Activated T-cell treated with anti-CD3 and anti-CD28 coated beads, Interleukin-2, amount 50 U/mL, for 4 hours (primary cell): ENCODE data around the gene SORCS3. TPM values are rescaled to one million over a fixed set of nuclear protein-coding genes. Genes with fewer than 3 reads are reported as not detected.

Experiments used
- ATAC-seq, 2 donors: fragments of 200-7000 bp; cut with Tn5 transposase; one replicate each; pipeline ENCODE4 v1.10.0; 2021
- DNase-seq: peaks from one replicate; pipeline ENCODE4 v3.0.0-alpha.2; 2020
- H3K27me3 Mint-ChIP-seq: one replicate; pipeline ENCODE4 v1.8.0; 2021; ENCODE audit warnings: low read depth, mixed read lengths
- H3K36me3 Mint-ChIP-seq: one replicate; pipeline ENCODE4 v1.8.0; 2022; ENCODE audit warnings: mixed read lengths; ENCODE audit not compliant: insufficient read depth
- H3K4me1 Mint-ChIP-seq: one replicate; pipeline ENCODE4 v1.8.0; 2021; ENCODE audit warnings: low read depth, mixed read lengths
- H3K4me3 Mint-ChIP-seq: one replicate; pipeline ENCODE4 v1.8.0; 2021; ENCODE audit warnings: mild to moderate bottlenecking, moderate library complexity, mixed read lengths
- H3K9me3 Mint-ChIP-seq: one replicate; pipeline ENCODE4 v1.8.0; 2021; ENCODE audit warnings: mixed read lengths
- total RNA-seq, 3 donors: library from RNA; stranded (reverse); gene quantifications; one replicate each; pipeline ENCODE4 v1.2.1, GENCODE V29; 2021

Gene SORCS3
- total RNA-seq, 3 donors from 2014 or later = not detected

DNA sequence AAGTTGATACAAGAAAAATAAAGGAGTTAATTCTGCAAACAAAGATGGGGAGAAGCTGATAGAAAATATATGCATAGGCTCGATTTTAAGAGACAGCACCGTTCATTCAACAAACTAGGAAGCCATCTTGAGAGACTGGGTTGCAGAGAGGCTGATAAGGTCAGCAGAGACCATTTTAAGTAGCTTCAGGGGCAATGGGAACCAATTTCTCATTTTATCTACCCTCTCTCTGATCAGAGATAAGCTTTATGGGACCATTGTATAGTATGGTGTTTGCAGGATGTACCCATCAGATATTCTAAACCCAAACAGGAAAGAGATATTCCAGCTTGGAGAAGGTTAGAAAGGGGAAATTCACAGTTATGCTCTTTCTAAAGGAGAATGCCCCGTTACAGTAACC is 499.5 kb downstream of the SORCS3 start:
- Mint-ChIP-seq H3K36me3 (no peaks in the 10 kb centered on the region), H3K27me3 (no peaks in the 10 kb centered on the region)
- ATAC-seq = no peak

GRCh38 chr10:105145711-105146110 is 504.6 kb downstream of the SORCS3 start:
- Mint-ChIP-seq H3K36me3 (no peaks in the 10 kb centered on the region), H3K4me1 (no peaks in the 10 kb centered on the region), H3K27me3 (no peaks in the 10 kb centered on the region), H3K9me3 (no peaks in the 10 kb centered on the region), H3K4me3 (no peak overlapping the region)
- DNase-seq = no peak
- no peak for ATAC-seq

More for the DNA sequence above, 499.5 kb downstream of the SORCS3 start:
- Mint-ChIP-seq H3K4me3 (no peak overlapping the region), H3K4me1 (no peaks in the 10 kb centered on the region), H3K9me3 (no peaks in the 10 kb centered on the region)
- DNase-seq = no peak

DNA sequence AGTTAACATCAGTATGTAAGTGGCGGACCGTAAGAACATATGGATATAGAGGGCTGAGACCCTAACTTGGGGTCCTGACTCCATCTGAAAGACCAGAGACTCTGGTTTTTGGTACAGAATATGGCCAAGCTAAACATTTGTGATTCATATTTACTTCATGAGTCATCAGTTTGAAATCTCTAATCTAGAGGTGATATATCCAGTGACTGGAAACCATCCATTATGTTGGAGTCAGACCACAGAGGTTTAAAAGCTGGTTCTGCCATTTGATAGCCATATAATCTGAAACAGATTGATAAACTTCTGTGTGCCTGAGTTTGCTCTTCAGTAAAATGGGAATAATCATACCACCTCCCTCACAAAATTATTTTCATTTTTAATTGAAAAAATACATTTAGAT is 505.3 kb downstream of the SORCS3 start:
- Mint-ChIP-seq H3K9me3 (no peaks in the 10 kb centered on the region), H3K27me3 (no peaks in the 10 kb centered on the region), H3K36me3 (no peaks in the 10 kb centered on the region), H3K4me3 (no peak overlapping the region), H3K4me1 (no peaks in the 10 kb centered on the region)
- DNase-seq (no peak), ATAC-seq (no peak)

DNA sequence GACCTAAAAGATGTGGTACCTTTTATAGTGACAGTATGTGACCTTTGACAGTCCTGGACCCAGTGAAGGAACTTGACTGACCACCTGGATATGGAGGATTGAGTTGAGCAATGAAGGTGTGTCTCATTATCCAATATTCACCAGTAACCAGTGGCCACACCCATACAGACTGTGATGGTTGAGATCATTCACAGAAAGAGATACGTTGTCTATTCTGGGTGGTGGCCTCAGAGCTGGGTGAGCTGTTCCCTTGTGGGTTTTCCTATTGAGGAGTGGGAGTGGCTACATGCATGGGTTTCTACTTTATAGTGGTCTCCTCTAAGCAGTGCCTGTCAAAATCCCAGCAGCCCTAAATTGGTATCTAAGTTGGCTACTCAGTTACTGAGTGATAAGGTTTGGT is 507.4 kb downstream of the SORCS3 start:
- no peaks in the 10 kb centered on the region for H3K36me3 Mint-ChIP-seq
- no peaks in the 10 kb centered on the region for H3K4me1 Mint-ChIP-seq
- H3K9me3 Mint-ChIP-seq = no peaks in the 10 kb centered on the region
- H3K27me3 Mint-ChIP-seq = no peaks in the 10 kb centered on the region
- ATAC-seq (no peak), DNase-seq (no peak)
- no peak overlapping the region for H3K4me3 Mint-ChIP-seq

DNA sequence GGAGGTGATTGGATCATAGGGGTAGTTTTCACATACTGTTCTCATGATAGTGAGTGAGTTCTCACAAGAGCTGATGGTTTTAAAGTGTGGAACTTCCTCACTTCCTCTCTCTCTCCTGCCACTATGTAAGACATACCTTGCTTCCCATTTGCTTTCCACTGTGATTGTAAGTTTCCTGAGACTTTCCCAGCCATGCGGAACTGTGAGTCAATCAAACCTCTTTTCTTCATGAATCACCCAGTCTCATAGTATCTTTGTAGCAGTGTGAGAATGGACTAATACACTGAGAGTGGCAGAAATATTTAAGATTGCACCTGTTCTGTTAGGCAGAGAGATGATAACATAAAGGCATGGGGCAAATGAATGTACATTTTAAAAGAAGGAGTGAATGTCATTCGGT is 507.8 kb downstream of the SORCS3 start:
- H3K4me1 Mint-ChIP-seq = no peaks in the 10 kb centered on the region
- H3K36me3 Mint-ChIP-seq = no peaks in the 10 kb centered on the region
- no peak for DNase-seq
- no peak overlapping the region for H3K4me3 Mint-ChIP-seq
- ATAC-seq = no peak
- no peaks in the 10 kb centered on the region for H3K27me3 Mint-ChIP-seq
- H3K9me3 Mint-ChIP-seq = no peaks in the 10 kb centered on the region

DNA sequence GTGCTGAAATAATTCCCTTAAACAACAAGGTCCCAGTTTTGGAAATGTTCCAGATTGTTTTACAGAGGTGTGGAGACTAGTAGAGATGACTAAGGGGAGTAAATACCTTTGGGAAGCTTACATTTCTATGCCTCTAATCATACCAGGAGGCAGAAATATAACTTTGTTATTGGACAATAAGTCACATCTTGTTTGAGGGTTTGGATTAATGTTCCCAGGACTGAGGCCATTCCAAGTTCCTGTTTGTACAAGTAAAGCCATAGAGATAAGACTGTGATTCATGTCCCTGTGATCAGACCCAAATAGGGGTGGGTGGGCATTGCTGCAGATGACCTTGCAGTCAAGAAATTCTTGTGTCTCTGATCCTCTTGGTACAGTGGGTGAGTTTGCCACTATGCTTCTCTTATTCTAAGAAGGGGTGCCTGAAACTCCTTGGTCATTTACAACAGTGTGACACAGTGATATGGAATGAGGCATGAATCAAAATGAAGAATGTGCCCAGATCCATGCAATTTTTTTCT is 508.3 kb downstream of the SORCS3 start:
- no peaks in the 10 kb centered on the region for H3K9me3 Mint-ChIP-seq
- ATAC-seq = no peak
- H3K36me3 Mint-ChIP-seq = no peaks in the 10 kb centered on the region
- DNase-seq = no peak
- no peaks in the 10 kb centered on the region for H3K4me1 Mint-ChIP-seq
- H3K27me3 Mint-ChIP-seq = no peaks in the 10 kb centered on the region
- no peak overlapping the region for H3K4me3 Mint-ChIP-seq

DNA sequence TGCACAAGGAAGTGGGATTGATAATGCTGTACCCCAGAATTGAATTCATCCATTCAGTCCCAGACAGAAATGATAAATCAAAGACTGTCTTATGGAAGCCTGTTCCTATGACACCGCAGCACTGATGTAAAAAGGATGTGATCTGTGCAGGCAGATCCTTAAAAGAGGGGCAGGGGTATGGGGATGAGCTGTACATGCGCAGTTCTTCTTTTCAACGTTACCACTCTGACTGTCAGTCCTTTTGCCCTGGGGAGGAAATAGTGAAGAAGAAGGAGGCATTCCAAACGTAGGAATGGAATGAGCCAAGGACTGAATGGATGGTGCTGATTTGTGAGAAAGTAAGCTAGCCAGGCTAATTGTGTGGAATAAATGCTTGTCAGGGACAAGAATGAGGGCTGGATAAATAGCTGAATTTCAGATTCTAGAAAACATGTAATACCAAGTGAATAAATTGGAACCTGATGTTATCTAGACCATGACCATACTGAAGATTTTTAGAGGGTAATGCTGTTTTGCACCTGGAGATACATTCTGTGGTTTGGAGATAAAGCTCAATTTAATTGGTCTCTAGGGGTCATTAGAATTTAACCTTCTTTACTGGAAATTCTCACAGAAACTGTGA is 509.3 kb downstream of the SORCS3 start:
- H3K4me1 Mint-ChIP-seq = no peaks in the 10 kb centered on the region
- no peaks in the 10 kb centered on the region for H3K36me3 Mint-ChIP-seq
- H3K9me3 Mint-ChIP-seq = no peaks in the 10 kb centered on the region
- ATAC-seq = no peak
- no peaks in the 10 kb centered on the region for H3K27me3 Mint-ChIP-seq
- H3K4me3 Mint-ChIP-seq = no peak overlapping the region
- DNase-seq = no peak

GRCh38 chr10:105154736-105155135 is 513.6 kb downstream of the SORCS3 start:
- Mint-ChIP-seq H3K4me1 (no peaks in the 10 kb centered on the region), H3K27me3 (no peaks in the 10 kb centered on the region), H3K9me3 (no peaks in the 10 kb centered on the region), H3K4me3 (no peak overlapping the region), H3K36me3 (no peaks in the 10 kb centered on the region)
- ATAC-seq (no peak), DNase-seq (no peak)

DNA sequence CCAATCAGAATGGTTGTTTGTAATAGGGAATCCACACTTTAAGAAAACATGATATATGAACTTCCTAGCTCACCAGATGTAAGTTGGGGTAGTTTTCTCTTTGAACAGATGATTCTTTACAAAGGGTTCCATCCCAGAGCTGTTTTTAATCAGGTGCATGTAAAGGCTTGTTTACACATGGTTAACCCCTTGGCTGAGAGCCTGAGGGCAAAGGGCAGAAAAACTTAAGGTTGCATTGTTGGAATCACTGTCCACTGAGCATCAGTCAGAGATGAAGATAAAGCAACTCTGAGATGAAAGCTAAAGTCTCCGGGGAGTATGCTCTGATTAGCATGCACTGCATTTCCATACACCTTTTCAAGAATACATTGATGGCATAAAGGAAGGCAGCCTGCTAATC is 518.2 kb downstream of the SORCS3 start:
- Mint-ChIP-seq H3K4me1 (no peaks in the 10 kb centered on the region), H3K27me3 (no peaks in the 10 kb centered on the region), H3K36me3 (no peaks in the 10 kb centered on the region), H3K4me3 (no peak overlapping the region), H3K9me3 (no peaks in the 10 kb centered on the region)
- no peak for DNase-seq
- no peak for ATAC-seq

GRCh38 chr10:105161149-105161548 is 520.1 kb downstream of the SORCS3 start:
- H3K4me3 Mint-ChIP-seq = no peak overlapping the region
- DNase-seq (no peak), ATAC-seq (no peak)
- H3K27me3 Mint-ChIP-seq = no peaks in the 10 kb centered on the region
- no peaks in the 10 kb centered on the region for H3K36me3 Mint-ChIP-seq
- H3K4me1 Mint-ChIP-seq = no peaks in the 10 kb centered on the region
- H3K9me3 Mint-ChIP-seq = no peaks in the 10 kb centered on the region

DNA sequence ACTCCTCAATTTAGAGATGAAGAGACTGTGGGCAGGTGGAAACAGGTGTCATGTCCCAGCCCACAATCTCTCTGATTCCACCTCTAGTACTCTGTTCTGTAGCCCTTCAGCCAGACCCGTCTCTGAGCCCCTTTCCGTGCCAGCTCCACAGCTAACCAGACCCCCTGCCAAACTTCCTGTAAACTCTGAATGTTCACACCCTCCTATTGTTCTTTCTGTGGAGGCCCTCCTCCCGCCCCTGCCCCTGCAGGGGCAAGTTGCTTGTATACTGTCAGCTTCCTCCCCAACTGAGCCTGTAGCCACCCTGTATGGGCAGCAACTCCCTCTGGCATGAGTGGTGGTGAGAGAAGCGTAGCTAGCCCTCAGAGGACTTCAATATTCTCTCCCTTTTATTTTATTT is 520.7 kb downstream of the SORCS3 start:
- no peak for ATAC-seq

GRCh38 chr10:105170521-105170920 is 529.4 kb downstream of the SORCS3 start:
- H3K4me1 Mint-ChIP-seq = no peaks in the 10 kb centered on the region
- ATAC-seq (no peak), DNase-seq (no peak)
- H3K27me3 Mint-ChIP-seq = no peaks in the 10 kb centered on the region
- H3K9me3 Mint-ChIP-seq = peaks cover 14% of the 10 kb centered on the region
- no peak overlapping the region for H3K4me3 Mint-ChIP-seq
- no peaks in the 10 kb centered on the region for H3K36me3 Mint-ChIP-seq

More for the DNA sequence above, 520.7 kb downstream of the SORCS3 start:
- no peak for DNase-seq
- H3K4me3 Mint-ChIP-seq = no peak overlapping the region
- H3K9me3 Mint-ChIP-seq = no peaks in the 10 kb centered on the region
- H3K27me3 Mint-ChIP-seq = no peaks in the 10 kb centered on the region
- H3K4me1 Mint-ChIP-seq = no peaks in the 10 kb centered on the region
- no peaks in the 10 kb centered on the region for H3K36me3 Mint-ChIP-seq

- no peaks in the 10 kb centered on the region for H3K4me1 Mint-ChIP-seq
- no peaks in the 10 kb centered on the region for H3K27me3 Mint-ChIP-seq
- DNase-seq (no peak), ATAC-seq (no peak)
- H3K36me3 Mint-ChIP-seq = no peaks in the 10 kb centered on the region
- H3K4me3 Mint-ChIP-seq = no peak overlapping the region
- peaks cover 14% of the 10 kb centered on the region for H3K9me3 Mint-ChIP-seq
Observed at GRCh38 chr10:105171945-105172344, 530.9 kb downstream of the SORCS3 start.

GRCh38 chr10:105181626-105182025 is 540.5 kb downstream of the SORCS3 start:
- no peaks in the 10 kb centered on the region for H3K27me3 Mint-ChIP-seq
- no peaks in the 10 kb centered on the region for H3K9me3 Mint-ChIP-seq
- no peaks in the 10 kb centered on the region for H3K36me3 Mint-ChIP-seq
- ATAC-seq (no peak), DNase-seq (no peak)
- H3K4me3 Mint-ChIP-seq = no peak overlapping the region
- H3K4me1 Mint-ChIP-seq = no peaks in the 10 kb centered on the region

DNA sequence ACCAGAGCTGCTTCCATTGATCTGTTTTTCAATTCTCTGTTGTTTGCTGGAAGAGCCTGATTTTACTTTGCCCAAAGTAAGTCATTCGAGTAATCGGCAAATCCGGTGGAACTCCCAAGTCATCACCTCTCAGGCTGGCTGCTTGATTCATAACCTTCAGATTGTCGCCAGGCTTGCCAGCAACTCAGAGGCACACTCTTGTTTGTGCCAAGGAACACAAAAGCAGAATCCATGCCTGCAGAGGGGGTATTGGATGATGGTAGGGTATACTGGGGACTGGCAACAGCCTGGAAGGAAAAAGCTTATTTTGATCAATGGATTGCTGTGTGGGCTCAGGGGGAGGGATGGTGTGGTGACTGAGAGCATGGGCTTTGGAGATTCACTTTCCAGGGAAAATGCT is 542.4 kb downstream of the SORCS3 start:
- no peak for DNase-seq
- Mint-ChIP-seq H3K27me3 (peaks cover 1% of the 10 kb centered on the region), H3K9me3 (no peaks in the 10 kb centered on the region), H3K4me1 (no peaks in the 10 kb centered on the region), H3K36me3 (no peaks in the 10 kb centered on the region), H3K4me3 (no peak overlapping the region)
- no peak for ATAC-seq
